ENCODE results near the gene GJA4. TPM values are rescaled to one million over a fixed set of nuclear protein-coding genes. Genes with fewer than 3 reads are reported as not detected.

The GJA4 gene
- polyA plus RNA-seq, 1 of the 3 experiments (the other 2 are of a cell fraction) = not detected

DNA sequence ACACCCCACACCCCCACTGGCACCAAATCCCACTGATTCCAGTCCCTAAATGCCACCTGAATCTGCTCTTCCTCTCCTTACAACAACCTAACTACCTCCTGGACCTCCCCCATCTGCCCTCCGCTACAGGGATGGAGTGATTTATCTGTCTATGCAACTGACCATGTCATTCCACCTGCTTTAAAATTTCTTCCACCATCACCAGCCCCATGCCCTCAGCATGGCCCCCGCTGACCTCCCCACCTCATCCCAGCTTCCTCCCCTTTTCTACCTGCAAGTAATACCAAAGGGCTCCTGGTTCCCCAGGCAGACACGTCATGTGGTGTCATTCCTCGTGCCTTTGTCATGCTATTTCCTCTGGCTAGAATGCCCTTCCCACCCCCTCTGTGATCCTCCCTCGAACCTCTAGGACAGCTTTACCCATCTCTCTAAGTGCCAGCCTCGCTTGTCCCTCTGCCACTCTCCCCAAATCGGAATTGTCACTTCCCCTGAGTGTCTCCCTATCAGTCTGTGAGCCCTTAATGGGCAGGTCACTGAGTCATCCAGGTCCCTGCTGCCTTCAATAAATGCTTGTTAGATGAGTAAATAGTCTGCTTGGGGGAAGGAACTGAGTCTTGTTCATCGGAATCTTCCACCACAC lies 29.5 kb upstream of the GJA4 start (continued):
- TF ChIP-seq MXI1 (IDR thresholded peaks at IDR 0.05; ENCODE audit: low read depth, low read length) (no peak), RAD21 (IDR thresholded peaks at IDR 0.05; ENCODE audit: low read length) (no peak)

DNA sequence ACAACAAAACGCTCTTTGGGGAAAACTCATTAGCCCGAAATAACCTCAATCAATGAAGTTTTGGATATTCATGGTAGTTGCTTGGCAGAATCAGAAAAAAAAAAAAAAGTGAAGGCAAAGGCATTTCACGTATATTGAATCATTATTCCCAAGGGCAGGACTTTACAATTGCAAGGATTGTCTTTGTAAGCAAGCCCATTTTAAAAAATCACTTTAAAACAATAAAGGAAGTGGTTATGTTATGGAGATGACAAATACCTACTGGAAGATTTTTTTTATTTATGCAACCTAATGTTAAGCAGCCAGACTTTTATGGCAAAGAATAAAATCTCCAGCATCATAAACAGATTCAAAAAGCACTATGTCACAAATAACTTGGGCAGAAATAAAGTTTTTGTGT lies 23.9 kb upstream of the GJA4 start:
- TF ChIP-seq GATA2 (CRISPR knock-in tag; IDR thresholded peaks at IDR 0.05) (no peak), YY1 (IDR thresholded peaks at IDR 0.05; ENCODE audit: low read depth) (no peak), NFIC (IDR thresholded peaks at IDR 0.05; ENCODE audit: borderline replicate concordance) (no peak), MEF2A (IDR thresholded peaks at IDR 0.05; ENCODE audit: borderline replicate concordance, low read depth) (no peak), FOSL2 (IDR thresholded peaks at IDR 0.05; ENCODE audit: borderline replicate concordance, low read depth) (no peak), ELF1 (IDR thresholded peaks at IDR 0.05) (no peak), RFX5 (IDR thresholded peaks at IDR 0.05; ENCODE audit: low read length) (no peak), GABPA (IDR thresholded peaks at IDR 0.05; ENCODE audit: low read depth) (no peak), TAF1 (IDR thresholded peaks at IDR 0.05; ENCODE audit: borderline replicate concordance, low read depth, low read length) (no peak), NRF1 (IDR thresholded peaks at IDR 0.05; ENCODE audit: low read depth, low read length) (no peak), SIN3A (IDR thresholded peaks at IDR 0.05; ENCODE audit: borderline replicate concordance, low read depth, low read length) (no peak), FOXJ3 (CRISPR knock-in tag; IDR thresholded peaks at IDR 0.05) (no peak)
- TF ChIP-seq, protein P1, sequence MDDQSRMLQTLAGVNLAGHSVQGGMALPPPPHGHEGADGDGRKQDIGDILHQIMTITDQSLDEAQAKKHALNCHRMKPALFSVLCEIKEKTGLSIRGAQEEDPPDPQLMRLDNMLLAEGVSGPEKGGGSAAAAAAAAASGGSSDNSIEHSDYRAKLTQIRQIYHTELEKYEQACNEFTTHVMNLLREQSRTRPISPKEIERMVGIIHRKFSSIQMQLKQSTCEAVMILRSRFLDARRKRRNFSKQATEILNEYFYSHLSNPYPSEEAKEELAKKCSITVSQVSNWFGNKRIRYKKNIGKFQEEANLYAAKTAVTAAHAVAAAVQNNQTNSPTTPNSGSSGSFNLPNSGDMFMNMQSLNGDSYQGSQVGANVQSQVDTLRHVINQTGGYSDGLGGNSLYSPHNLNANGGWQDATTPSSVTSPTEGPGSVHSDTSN (IDR thresholded peaks at IDR 0.05) = no peak
- TF ChIP-seq, protein P2, sequence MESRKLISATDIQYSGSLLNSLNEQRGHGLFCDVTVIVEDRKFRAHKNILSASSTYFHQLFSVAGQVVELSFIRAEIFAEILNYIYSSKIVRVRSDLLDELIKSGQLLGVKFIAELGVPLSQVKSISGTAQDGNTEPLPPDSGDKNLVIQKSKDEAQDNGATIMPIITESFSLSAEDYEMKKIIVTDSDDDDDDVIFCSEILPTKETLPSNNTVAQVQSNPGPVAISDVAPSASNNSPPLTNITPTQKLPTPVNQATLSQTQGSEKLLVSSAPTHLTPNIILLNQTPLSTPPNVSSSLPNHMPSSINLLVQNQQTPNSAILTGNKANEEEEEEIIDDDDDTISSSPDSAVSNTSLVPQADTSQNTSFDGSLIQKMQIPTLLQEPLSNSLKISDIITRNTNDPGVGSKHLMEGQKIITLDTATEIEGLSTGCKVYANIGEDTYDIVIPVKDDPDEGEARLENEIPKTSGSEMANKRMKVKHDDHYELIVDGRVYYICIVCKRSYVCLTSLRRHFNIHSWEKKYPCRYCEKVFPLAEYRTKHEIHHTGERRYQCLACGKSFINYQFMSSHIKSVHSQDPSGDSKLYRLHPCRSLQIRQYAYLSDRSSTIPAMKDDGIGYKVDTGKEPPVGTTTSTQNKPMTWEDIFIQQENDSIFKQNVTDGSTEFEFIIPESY (IDR thresholded peaks at IDR 0.05; ENCODE audit: borderline replicate concordance, low read depth) = no peak
- TF ChIP-seq, protein P3, sequence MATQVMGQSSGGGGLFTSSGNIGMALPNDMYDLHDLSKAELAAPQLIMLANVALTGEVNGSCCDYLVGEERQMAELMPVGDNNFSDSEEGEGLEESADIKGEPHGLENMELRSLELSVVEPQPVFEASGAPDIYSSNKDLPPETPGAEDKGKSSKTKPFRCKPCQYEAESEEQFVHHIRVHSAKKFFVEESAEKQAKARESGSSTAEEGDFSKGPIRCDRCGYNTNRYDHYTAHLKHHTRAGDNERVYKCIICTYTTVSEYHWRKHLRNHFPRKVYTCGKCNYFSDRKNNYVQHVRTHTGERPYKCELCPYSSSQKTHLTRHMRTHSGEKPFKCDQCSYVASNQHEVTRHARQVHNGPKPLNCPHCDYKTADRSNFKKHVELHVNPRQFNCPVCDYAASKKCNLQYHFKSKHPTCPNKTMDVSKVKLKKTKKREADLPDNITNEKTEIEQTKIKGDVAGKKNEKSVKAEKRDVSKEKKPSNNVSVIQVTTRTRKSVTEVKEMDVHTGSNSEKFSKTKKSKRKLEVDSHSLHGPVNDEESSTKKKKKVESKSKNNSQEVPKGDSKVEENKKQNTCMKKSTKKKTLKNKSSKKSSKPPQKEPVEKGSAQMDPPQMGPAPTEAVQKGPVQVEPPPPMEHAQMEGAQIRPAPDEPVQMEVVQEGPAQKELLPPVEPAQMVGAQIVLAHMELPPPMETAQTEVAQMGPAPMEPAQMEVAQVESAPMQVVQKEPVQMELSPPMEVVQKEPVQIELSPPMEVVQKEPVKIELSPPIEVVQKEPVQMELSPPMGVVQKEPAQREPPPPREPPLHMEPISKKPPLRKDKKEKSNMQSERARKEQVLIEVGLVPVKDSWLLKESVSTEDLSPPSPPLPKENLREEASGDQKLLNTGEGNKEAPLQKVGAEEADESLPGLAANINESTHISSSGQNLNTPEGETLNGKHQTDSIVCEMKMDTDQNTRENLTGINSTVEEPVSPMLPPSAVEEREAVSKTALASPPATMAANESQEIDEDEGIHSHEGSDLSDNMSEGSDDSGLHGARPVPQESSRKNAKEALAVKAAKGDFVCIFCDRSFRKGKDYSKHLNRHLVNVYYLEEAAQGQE (IDR thresholded peaks at IDR 0.05; ENCODE audit: low read depth, low read length) = no peak
- TF ChIP-seq, protein P4, sequence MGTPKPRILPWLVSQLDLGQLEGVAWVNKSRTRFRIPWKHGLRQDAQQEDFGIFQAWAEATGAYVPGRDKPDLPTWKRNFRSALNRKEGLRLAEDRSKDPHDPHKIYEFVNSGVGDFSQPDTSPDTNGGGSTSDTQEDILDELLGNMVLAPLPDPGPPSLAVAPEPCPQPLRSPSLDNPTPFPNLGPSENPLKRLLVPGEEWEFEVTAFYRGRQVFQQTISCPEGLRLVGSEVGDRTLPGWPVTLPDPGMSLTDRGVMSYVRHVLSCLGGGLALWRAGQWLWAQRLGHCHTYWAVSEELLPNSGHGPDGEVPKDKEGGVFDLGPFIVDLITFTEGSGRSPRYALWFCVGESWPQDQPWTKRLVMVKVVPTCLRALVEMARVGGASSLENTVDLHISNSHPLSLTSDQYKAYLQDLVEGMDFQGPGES (IDR thresholded peaks at IDR 0.05; ENCODE audit: low read depth, low read length) = no peak
- no peak for DNase-seq
- H3K4me2 ChIP-seq = no peak overlapping the region
- H3K9me3 ChIP-seq = no peaks in the 10 kb centered on the region
- H3K27me3 ChIP-seq (ENCODE audit: insufficient read depth) = no peaks in the 10 kb centered on the region; the same call in 1 of the 2 replicates
- H3K4me1 ChIP-seq (ENCODE audit: control insufficient read depth in 1 of 2, insufficient read depth in 2 of 2, low read depth in 1 of 2, low read length in 1 of 2) = peaks cover 0 to 6% of the 10 kb centered on the region in 2 experiments; a peak in 1 of 4 replicates
- no peaks in the 10 kb centered on the region for H3K9me2 ChIP-seq
- no peaks in the 10 kb centered on the region for H3K36me3 ChIP-seq (replicated peaks in 1 of 2; ENCODE audit: control insufficient read depth in 1 of 2, insufficient read depth in 2 of 2, low read length in 1 of 2)
- no peaks in the 10 kb centered on the region for H3F3A ChIP-seq (replicated peaks; ENCODE audit: insufficient read depth)
- no peak overlapping the region for H3K4me3 ChIP-seq (ENCODE audit: low read depth in 2 of 2, low read length in 1 of 2)
- H3K27ac ChIP-seq (ENCODE audit: low read depth in 2 of 2, low read length in 1 of 2) = no peak overlapping the region
- no peaks in the 10 kb centered on the region for H4K20me1 ChIP-seq (ENCODE audit: insufficient read depth)
- ChIA-PET POLR2A (no interaction called here), CTCF (no interaction called here)
- 25% methylated on average over 3 of the region's 3 CpGs for WGBS (ENCODE audit: low lambda C conversion rate)
- H3K9ac ChIP-seq = no peak overlapping the region
- H3K79me2 ChIP-seq (ENCODE audit: insufficient read depth) = no peaks in the 10 kb centered on the region
- no peak overlapping the region for H2AFZ ChIP-seq (ENCODE audit: low read depth)
